ENCODE data around the gene NEO1.

Gene NEO1

DNA sequence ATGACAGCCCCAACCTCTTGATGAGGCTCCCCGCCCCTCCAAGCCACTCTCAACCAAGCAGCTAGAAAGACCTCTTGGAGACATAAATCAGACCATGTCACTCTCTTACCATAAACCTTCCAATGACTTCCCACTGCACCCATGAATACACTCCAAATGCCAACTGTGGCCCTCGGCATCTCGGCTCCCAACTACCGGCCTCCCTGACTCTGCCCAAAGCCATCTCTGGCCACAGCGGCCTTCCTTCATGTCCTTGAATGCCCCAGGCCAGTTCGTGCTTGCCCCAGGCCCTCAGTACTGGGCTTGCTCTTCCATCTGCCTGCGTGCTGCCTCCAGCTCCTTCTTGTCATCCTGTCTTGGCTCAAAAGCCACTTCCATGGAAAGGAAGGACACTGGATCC is 284.5 kb downstream of the NEO1 start:
- DNase-seq (no peak), ATAC-seq (ENCODE audit: insufficient read depth, low read depth) (no peak)
- no peaks in the 10 kb centered on the region for H3K9me3 ChIP-seq (ENCODE audit: insufficient read depth, low read length, severe bottlenecking)
- no peak overlapping the region for H3K4me2 ChIP-seq (ENCODE audit: insufficient read depth, low read length)
- H4K20me1 ChIP-seq (ENCODE audit: insufficient read depth, low read length): no peaks in the 10 kb centered on the region; the same call in 1 of the 2 replicates
- H3K4me3 ChIP-seq (ENCODE audit: low read depth in 1 of 2, low read length in 2 of 2): no peak overlapping the region
- H2AFZ ChIP-seq (ENCODE audit: low read depth, low read length): no peak overlapping the region
- H3K79me2 ChIP-seq (ENCODE audit: insufficient read depth, low read length): no peaks in the 10 kb centered on the region
- TF ChIP-seq EZH2 (IDR thresholded peaks at IDR 0.05; ENCODE audit: borderline replicate concordance, low read depth, low read length, severe bottlenecking): no peak
- TF ChIP-seq, protein P1, sequence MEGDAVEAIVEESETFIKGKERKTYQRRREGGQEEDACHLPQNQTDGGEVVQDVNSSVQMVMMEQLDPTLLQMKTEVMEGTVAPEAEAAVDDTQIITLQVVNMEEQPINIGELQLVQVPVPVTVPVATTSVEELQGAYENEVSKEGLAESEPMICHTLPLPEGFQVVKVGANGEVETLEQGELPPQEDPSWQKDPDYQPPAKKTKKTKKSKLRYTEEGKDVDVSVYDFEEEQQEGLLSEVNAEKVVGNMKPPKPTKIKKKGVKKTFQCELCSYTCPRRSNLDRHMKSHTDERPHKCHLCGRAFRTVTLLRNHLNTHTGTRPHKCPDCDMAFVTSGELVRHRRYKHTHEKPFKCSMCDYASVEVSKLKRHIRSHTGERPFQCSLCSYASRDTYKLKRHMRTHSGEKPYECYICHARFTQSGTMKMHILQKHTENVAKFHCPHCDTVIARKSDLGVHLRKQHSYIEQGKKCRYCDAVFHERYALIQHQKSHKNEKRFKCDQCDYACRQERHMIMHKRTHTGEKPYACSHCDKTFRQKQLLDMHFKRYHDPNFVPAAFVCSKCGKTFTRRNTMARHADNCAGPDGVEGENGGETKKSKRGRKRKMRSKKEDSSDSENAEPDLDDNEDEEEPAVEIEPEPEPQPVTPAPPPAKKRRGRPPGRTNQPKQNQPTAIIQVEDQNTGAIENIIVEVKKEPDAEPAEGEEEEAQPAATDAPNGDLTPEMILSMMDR (IDR thresholded peaks at IDR 0.05; ENCODE audit: borderline replicate concordance, extremely low read depth, low read length, poor library complexity, severe bottlenecking): no peak
- H3K4me1 ChIP-seq (ENCODE audit: insufficient read depth, low read length): no peaks in the 10 kb centered on the region
- no peak overlapping the region for H3K9ac ChIP-seq (ENCODE audit: low read depth, low read length)
- H3K36me3 ChIP-seq (ENCODE audit: insufficient read depth, low read length): no peaks in the 10 kb centered on the region
- H3K27ac ChIP-seq (ENCODE audit: low read length): no peak overlapping the region
- H3K27me3 ChIP-seq (ENCODE audit: insufficient read depth, low read length, poor library complexity): no peaks in the 10 kb centered on the region

DNA sequence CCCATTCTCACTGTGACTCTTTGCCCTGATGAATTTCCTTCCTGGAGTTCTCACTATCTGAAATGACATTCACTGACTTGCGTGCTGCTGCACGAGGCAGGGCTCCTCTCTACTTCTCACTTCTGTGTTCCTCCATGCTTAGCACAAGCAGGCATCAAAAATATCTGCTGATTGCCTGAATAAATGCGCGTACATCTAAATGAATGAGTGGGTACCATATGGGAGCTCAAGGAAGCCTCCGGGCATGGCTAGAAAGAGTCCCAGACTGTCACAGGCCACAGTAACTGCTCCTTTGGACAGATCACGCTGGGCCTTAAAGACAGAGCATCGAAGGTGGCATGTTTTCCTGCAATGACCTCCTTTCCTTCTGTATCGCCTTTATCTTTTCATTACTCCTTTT is 284.9 kb downstream of the NEO1 start:
- H3K4me1 ChIP-seq (ENCODE audit: insufficient read depth, low read length): no peaks in the 10 kb centered on the region
- H3K9me3 ChIP-seq (ENCODE audit: insufficient read depth, low read length, severe bottlenecking): no peaks in the 10 kb centered on the region
- H3K79me2 ChIP-seq (ENCODE audit: insufficient read depth, low read length): no peaks in the 10 kb centered on the region
- H3K4me3 ChIP-seq (ENCODE audit: low read depth in 1 of 2, low read length in 2 of 2): no peak overlapping the region
- no peaks in the 10 kb centered on the region for H3K36me3 ChIP-seq (ENCODE audit: insufficient read depth, low read length)
- no peak overlapping the region for H2AFZ ChIP-seq (ENCODE audit: low read depth, low read length)
- no peak overlapping the region for H3K27ac ChIP-seq (ENCODE audit: low read length)
- no peak for DNase-seq
- ATAC-seq (ENCODE audit: insufficient read depth, low read depth): no peak
- no peaks in the 10 kb centered on the region for H3K27me3 ChIP-seq (ENCODE audit: insufficient read depth, low read length, poor library complexity)
- H4K20me1 ChIP-seq (ENCODE audit: insufficient read depth, low read length): no peaks in the 10 kb centered on the region; the same call in 1 of the 2 replicates
- H3K4me2 ChIP-seq (ENCODE audit: insufficient read depth, low read length): no peak overlapping the region
- H3K9ac ChIP-seq (ENCODE audit: low read depth, low read length): no peak overlapping the region
- TF ChIP-seq, protein P1 (IDR thresholded peaks at IDR 0.05; ENCODE audit: borderline replicate concordance, extremely low read depth, low read length, poor library complexity, severe bottlenecking): no peak
- TF ChIP-seq EZH2 (IDR thresholded peaks at IDR 0.05; ENCODE audit: borderline replicate concordance, low read depth, low read length, severe bottlenecking): no peak

DNA sequence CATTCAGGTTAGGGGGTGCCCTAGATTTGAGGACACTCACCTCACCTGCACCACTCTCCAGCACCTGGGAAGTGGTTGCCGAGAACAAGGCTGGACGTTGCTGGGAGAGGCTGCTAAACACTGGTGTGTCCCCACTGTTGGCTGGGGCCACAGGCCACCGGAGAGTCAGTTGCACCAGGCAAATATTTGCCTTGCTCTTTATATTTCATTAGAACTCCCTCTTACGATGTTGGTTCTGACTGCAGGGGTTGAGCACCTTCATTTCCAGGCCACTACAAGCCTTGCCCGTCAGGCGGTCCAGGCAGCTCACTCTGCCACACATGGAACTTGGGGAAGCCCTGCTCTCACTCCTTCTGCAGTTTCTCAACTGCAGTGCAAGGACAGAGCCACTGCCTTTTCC is 285.8 kb downstream of the NEO1 start:
- Histone ChIP-seq H3K79me2 (ENCODE audit: insufficient read depth, low read length) (no peaks in the 10 kb centered on the region), H3K4me1 (ENCODE audit: insufficient read depth, low read length) (no peaks in the 10 kb centered on the region), H3K9ac (ENCODE audit: low read depth, low read length) (no peak overlapping the region), H3K27me3 (ENCODE audit: insufficient read depth, low read length, poor library complexity) (no peaks in the 10 kb centered on the region), H4K20me1 (ENCODE audit: insufficient read depth, low read length) (no peaks in the 10 kb centered on the region; the same call in 1 of the 2 replicates), H2AFZ (ENCODE audit: low read depth, low read length) (no peak overlapping the region), H3K4me3 (ENCODE audit: low read depth in 1 of 2, low read length in 2 of 2) (no peak overlapping the region), H3K9me3 (ENCODE audit: insufficient read depth, low read length, severe bottlenecking) (no peaks in the 10 kb centered on the region), H3K36me3 (ENCODE audit: insufficient read depth, low read length) (no peaks in the 10 kb centered on the region), H3K4me2 (ENCODE audit: insufficient read depth, low read length) (no peak overlapping the region), H3K27ac (ENCODE audit: low read length) (no peak overlapping the region)
- DNase-seq: no peak
- TF ChIP-seq, protein P1 (IDR thresholded peaks at IDR 0.05; ENCODE audit: borderline replicate concordance, extremely low read depth, low read length, poor library complexity, severe bottlenecking): no peak
- no peak for TF ChIP-seq EZH2 (IDR thresholded peaks at IDR 0.05; ENCODE audit: borderline replicate concordance, low read depth, low read length, severe bottlenecking)
- ATAC-seq (ENCODE audit: insufficient read depth, low read depth): no peak
